ENCODE measurements around the gene SMC5. TPM values are rescaled to one million over a fixed set of nuclear protein-coding genes. Genes with fewer than 3 reads are reported as not detected.

Gene SMC5
- total RNA-seq, result 29.9 and 183 TPM in 2 replicates

GRCh38 chr9:70258692-70259511 is at the start of gene SMC5:
SMC5 (plus strand) TSS chr9:70258978; CDS start chr9:70259079, 101 bp downstream.

Small RNA genes lying within 50 kb of the gene (small RNA-seq; reads per million reads assigned to genes)
- not detected for gene RF00019

Other genes starting within 250 kb of the SMC5 start
- gene MAMDC2, start 215.1 kb upstream of the SMC5 start, total RNA-seq, result 1.4 and 1.8 TPM in 2 replicates
- gene KLF9, start 155.7 kb downstream of the SMC5 start, total RNA-seq, result 58.8 and 76.4 TPM in 2 replicates